HEK293T (cell line): ENCODE results near the gene IL6R.

Source experiments
- CTCF ChIA-PET: fragments of 350-600 bp; formaldehyde crosslinking; extraction: SDS; loops from one replicate; lab custom pipeline; 2021; ENCODE audit warnings: antibody characterized with exemption, inconsistent platforms; lab: Yijun Ruan, JAX
- POLR2A ChIA-PET: fragments of 350-600 bp; formaldehyde crosslinking; extraction: SDS; loops from one replicate; lab custom pipeline; 2020; ENCODE audit warnings: antibody characterized with exemption, inconsistent platforms; lab: Yijun Ruan, JAX
- DNase-seq: peaks from one replicate; pipeline ENCODE4 v3.0.0; 2012; ENCODE audit warnings: mixed read lengths; ENCODE audit errors: extremely low spot score
- ARNT ChIP-seq: fragments of 450-650 bp; IDR thresholded peaks from 2 replicates; pipeline ENCODE4 v1.6.1; 2017; ENCODE audit warnings: mild to moderate bottlenecking
- BHLHE40 ChIP-seq: fragments of 450-650 bp; IDR thresholded peaks from 2 replicates; pipeline ENCODE4 v1.6.1; 2016; ENCODE audit warnings: mild to moderate bottlenecking, moderate library complexity, borderline replicate concordance
- CTBP1 ChIP-seq: fragments of 450-650 bp; IDR thresholded peaks from 2 replicates; pipeline ENCODE4 v1.6.1; 2016; ENCODE audit warnings: borderline replicate concordance
- ELF4 ChIP-seq: fragments of 450-650 bp; IDR thresholded peaks from 2 replicates; pipeline ENCODE4 v1.6.1; 2017; ENCODE audit warnings: antibody characterized with exemption
- FOXA1 ChIP-seq: fragments of 450-650 bp; IDR thresholded peaks from 2 replicates; pipeline ENCODE4 v1.6.1; 2016; ENCODE audit warnings: mild to moderate bottlenecking
- FOXK2 ChIP-seq: fragments of 450-650 bp; IDR thresholded peaks from 2 replicates; pipeline ENCODE4 v1.6.1; 2016; ENCODE audit warnings: mild to moderate bottlenecking
- FOXM1 ChIP-seq: fragments of 450-650 bp; IDR thresholded peaks from 2 replicates; pipeline ENCODE4 v1.6.1; 2017; ENCODE audit warnings: mild to moderate bottlenecking, borderline replicate concordance
- HDGF ChIP-seq: fragments of 450-650 bp; IDR thresholded peaks from 2 replicates; pipeline ENCODE4 v1.6.1; 2017; ENCODE audit warnings: antibody characterized with exemption, borderline replicate concordance
- L3MBTL2 ChIP-seq: fragments of 450-650 bp; conservative IDR thresholded peaks from 2 replicates; pipeline ENCODE4 v1.6.1; 2016; ENCODE audit warnings: mild to moderate bottlenecking
- LEF1 ChIP-seq: fragments of 450-650 bp; IDR thresholded peaks from 2 replicates; pipeline ENCODE4 v1.6.1; 2017; ENCODE audit warnings: mild to moderate bottlenecking, borderline replicate concordance
- NFRKB ChIP-seq: fragments of 450-650 bp; IDR thresholded peaks from 2 replicates; pipeline ENCODE4 v1.6.1; 2016; ENCODE audit warnings: mild to moderate bottlenecking, moderate library complexity
- PKNOX1 ChIP-seq: fragments of 450-650 bp; IDR thresholded peaks from 2 replicates; pipeline ENCODE4 v1.6.1; 2016
- SP1 ChIP-seq: fragments of 450-650 bp; IDR thresholded peaks from 2 replicates; pipeline ENCODE4 v1.6.1; 2017
- SUZ12 ChIP-seq: fragments of 450-650 bp; IDR thresholded peaks from 2 replicates; pipeline ENCODE4 v1.6.1; 2016; ENCODE audit warnings: mild to moderate bottlenecking
- TARDBP ChIP-seq: fragments of 450-650 bp; IDR thresholded peaks from 2 replicates; pipeline ENCODE4 v1.6.1; 2016
- ZNF384 ChIP-seq: fragments of 450-650 bp; IDR thresholded peaks from 2 replicates; pipeline ENCODE4 v1.6.1; 2016

The IL6R gene

GRCh38 chr1:154379301-154379700 is 25.8 kb upstream of the IL6R start:
- ChIA-PET POLR2A (no interaction called here), CTCF (no interaction called here)
- no peak for DNase-seq
- TF ChIP-seq FOXK2, result no peak
- no peak for TF ChIP-seq CTBP1
- TF ChIP-seq TARDBP, result no peak
- TF ChIP-seq BHLHE40, result no peak
- no peak for TF ChIP-seq ZNF384
- no peak for TF ChIP-seq ELF4
- no peak for TF ChIP-seq NFRKB
- no peak for TF ChIP-seq HDGF
- TF ChIP-seq FOXM1, result no peak
- TF ChIP-seq L3MBTL2, result no peak
- no peak for TF ChIP-seq PKNOX1
- no peak for TF ChIP-seq FOXA1
- TF ChIP-seq LEF1, result no peak

GRCh38 chr1:154384650-154385489 is 20.3 kb upstream of the IL6R start:
- DNase-seq, result no peak
- no peak for TF ChIP-seq L3MBTL2
- no peak for TF ChIP-seq TARDBP
- no peak for TF ChIP-seq ARNT
- no peak for TF ChIP-seq FOXM1
- no peak for TF ChIP-seq BHLHE40
- no peak for TF ChIP-seq FOXK2
- no peak for TF ChIP-seq SP1
- TF ChIP-seq NFRKB, result no peak
- TF ChIP-seq FOXA1, result no peak
- no peak for TF ChIP-seq SUZ12
- no peak for TF ChIP-seq ZNF384
- TF ChIP-seq HDGF, result no peak
- no peak for TF ChIP-seq LEF1
- TF ChIP-seq CTBP1, result no peak
- POLR2A ChIA-PET, result no interaction called here
- CTCF ChIA-PET, result no interaction called here

- DNase-seq, result no peak
- TF ChIP-seq NFRKB (no peak), HDGF (no peak), FOXK2 (no peak), ZNF384 (no peak), LEF1 (no peak), ELF4 (no peak), SP1 (no peak), PKNOX1 (no peak), CTBP1 (no peak), ARNT (no peak), BHLHE40 (no peak), FOXM1 (no peak), FOXA1 (no peak)
- ChIA-PET POLR2A (no interaction called here), CTCF (interaction anchor here (0.6 kb wide), 1 partner anchor 890 kb away, joined by 3 read pairs; no protein-coding TSS in a partner anchor)
Observed at GRCh38 chr1:154386643-154387352, 18.3 kb upstream of the IL6R start.

GRCh38 chr1:154391086-154391770 is 13.9 kb upstream of the IL6R start:
- no peak for TF ChIP-seq FOXK2
- TF ChIP-seq HDGF, result no peak
- TF ChIP-seq ARNT, result no peak
- TF ChIP-seq LEF1, result no peak
- no peak for TF ChIP-seq ELF4
- CTCF ChIA-PET, result no interaction called here
- DNase-seq, result no peak
- POLR2A ChIA-PET, result no interaction called here

GRCh38 chr1:154398141-154398540 is 7.0 kb upstream of the IL6R start:
- ChIA-PET CTCF (no interaction called here), POLR2A (no interaction called here)
- TF ChIP-seq NFRKB (no peak), ELF4 (no peak), PKNOX1 (no peak), FOXA1 (no peak), ZNF384 (no peak), CTBP1 (no peak), FOXM1 (no peak), L3MBTL2 (no peak), BHLHE40 (no peak), LEF1 (no peak), TARDBP (no peak), HDGF (no peak), SP1 (no peak), FOXK2 (no peak), ARNT (no peak), SUZ12 (no peak)
- no peak for DNase-seq

- no peak for DNase-seq
- POLR2A ChIA-PET, result no interaction called here
- CTCF ChIA-PET, result no interaction called here
- TF ChIP-seq ZNF384, result no peak
- TF ChIP-seq TARDBP, result no peak
- no peak for TF ChIP-seq LEF1
- no peak for TF ChIP-seq SUZ12
- no peak for TF ChIP-seq FOXA1
- TF ChIP-seq ELF4, result no peak
- TF ChIP-seq FOXK2, result no peak
- no peak for TF ChIP-seq NFRKB
- TF ChIP-seq SP1, result no peak
- no peak for TF ChIP-seq CTBP1
- no peak for TF ChIP-seq BHLHE40
- TF ChIP-seq FOXM1, result no peak
- TF ChIP-seq HDGF, result no peak
- no peak for TF ChIP-seq ARNT
Observed at GRCh38 chr1:154398678-154399077, 6.5 kb upstream of the IL6R start.
